ENCODE measurements around the gene EXOC6.

GRCh38 chr10:93060887-93061593, 212.7 kb downstream of the EXOC6 start:
- TF ChIP-seq CTCF (IDR thresholded peaks at IDR 0.05) = no peak
- no peak for TF ChIP-seq POLR2A (IDR thresholded peaks at IDR 0.05)
